Renal cortex interstitium (tissue), 11 donors: ENCODE data around the gene SNX20. TPM values are rescaled to one million over a fixed set of nuclear protein-coding genes. Genes with fewer than 3 reads are reported as not detected.

Experiments used
- DNase-seq, 11 donors: peaks; one replicate each; pipeline ENCODE4 v3.0.0-alpha.2; 2013; ENCODE audit warnings: low read depth in 9 of 11, low spot score in 4 of 11; ENCODE audit errors: extremely low read depth in 1 of 11
- polyA plus RNA-seq, 3 donors: library from polyadenylated mRNA; unstranded; fragments of 120-200 nt; gene quantifications; one replicate each; pipeline ENCODE4 v1.2.1, GENCODE V29; 2013; ENCODE audit not compliant: insufficient read length in 3 of 3

SNX20 gene
- polyA plus RNA-seq, 3 donors: 0.36 to 0.85 (median 0.47) TPM

- DNase-seq: no peak
These were observed 39.3 kb downstream of the SNX20 start for GRCh38 chr16:50641818-50642187.

GRCh38 chr16:50640919-50641817 lies 39.9 kb downstream of the SNX20 start:
- DNase-seq: no peak

- DNase-seq: no peak
These were observed 40.7 kb downstream of the SNX20 start for GRCh38 chr16:50640391-50640790.

- no peak for DNase-seq
These were observed 42.1 kb downstream of the SNX20 start for GRCh38 chr16:50638816-50639670.

- no peak for DNase-seq
These were observed 43.2 kb downstream of the SNX20 start for GRCh38 chr16:50637716-50638602.

- DNase-seq: no peak
These were observed 44.2 kb downstream of the SNX20 start for GRCh38 chr16:50636753-50637374.

- no peak for DNase-seq
These were observed 45.4 kb downstream of the SNX20 start for GRCh38 chr16:50635505-50636392.

GRCh38 chr16:50634947-50635346 lies 46.2 kb downstream of the SNX20 start:
- no peak for DNase-seq

- no peak for DNase-seq
These were observed 47.0 kb downstream of the SNX20 start for GRCh38 chr16:50634090-50634489.

GRCh38 chr16:50632927-50633800 lies 47.9 kb downstream of the SNX20 start:
- no peak for DNase-seq

- no peak for DNase-seq
These were observed 49.0 kb downstream of the SNX20 start for GRCh38 chr16:50631985-50632576.

GRCh38 chr16:50631249-50631984 lies 49.7 kb downstream of the SNX20 start:
- no peak for DNase-seq

GRCh38 chr16:50630394-50631020 lies 50.6 kb downstream of the SNX20 start:
- DNase-seq: no peak

GRCh38 chr16:50629334-50629733 lies 51.8 kb downstream of the SNX20 start:
- no peak for DNase-seq

- no peak for DNase-seq
These were observed 52.8 kb downstream of the SNX20 start for GRCh38 chr16:50628156-50628802.
